IPS DF 4.7 (cell line): ENCODE results near the gene PTPN13.
"Not testable (repeated sequence)": the region's sequence is repeated elsewhere in the genome, so short reads cannot be mapped to it uniquely, and the experiment has no call there.

Experiments
- DNase-seq: peaks from one replicate; pipeline ENCODE4 v3.0.0-alpha.2; 2013; ENCODE audit warnings: low spot score; ENCODE audit errors: extremely low read depth

PTPN13 gene

DNA sequence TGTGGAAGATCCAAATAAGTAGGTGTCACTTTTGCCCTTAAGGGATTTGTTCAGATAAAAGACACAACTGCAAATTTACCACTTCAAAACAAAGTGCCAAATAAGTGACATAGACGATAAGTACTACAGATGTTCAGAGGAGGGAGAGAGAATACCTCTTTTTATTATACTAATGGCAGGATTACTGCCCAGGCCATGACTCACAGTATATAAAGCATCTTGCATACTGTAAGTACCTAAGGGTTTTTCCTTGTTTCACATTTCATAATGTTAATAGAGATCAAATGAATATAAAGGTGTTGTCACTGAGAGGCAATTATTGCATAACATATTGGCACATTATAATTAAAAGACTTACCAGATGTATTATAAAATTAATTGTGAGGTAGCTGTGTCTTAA is 46.4 kb downstream of the PTPN13 start:
- no peak for DNase-seq

DNA sequence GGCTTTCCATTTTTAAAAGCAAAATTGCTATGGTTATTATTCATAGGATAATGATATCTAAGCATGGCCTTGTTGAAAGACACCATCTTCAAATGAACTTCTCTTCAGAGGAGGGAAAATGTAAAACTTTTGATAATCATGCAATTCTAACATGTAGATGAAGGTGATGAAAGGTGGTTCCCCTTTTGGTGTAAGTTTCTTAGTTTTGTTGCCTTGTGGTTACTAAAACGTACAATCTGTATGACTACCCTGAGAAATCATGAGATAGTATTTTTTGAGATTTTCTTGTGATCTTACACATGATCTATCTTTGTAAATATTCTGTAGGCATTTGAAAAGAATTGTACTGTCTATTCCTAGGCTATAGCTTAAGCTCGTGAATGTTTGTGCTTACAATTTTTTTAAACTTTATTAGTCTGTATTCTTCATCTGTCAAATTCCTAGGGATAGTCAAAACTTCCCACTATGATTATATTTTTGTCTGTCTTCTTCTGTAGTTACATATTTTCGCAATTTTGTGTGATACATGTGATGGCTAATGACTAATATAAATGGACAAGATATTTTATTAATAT is 47.5 kb downstream of the PTPN13 start:
- no peak for DNase-seq

DNA sequence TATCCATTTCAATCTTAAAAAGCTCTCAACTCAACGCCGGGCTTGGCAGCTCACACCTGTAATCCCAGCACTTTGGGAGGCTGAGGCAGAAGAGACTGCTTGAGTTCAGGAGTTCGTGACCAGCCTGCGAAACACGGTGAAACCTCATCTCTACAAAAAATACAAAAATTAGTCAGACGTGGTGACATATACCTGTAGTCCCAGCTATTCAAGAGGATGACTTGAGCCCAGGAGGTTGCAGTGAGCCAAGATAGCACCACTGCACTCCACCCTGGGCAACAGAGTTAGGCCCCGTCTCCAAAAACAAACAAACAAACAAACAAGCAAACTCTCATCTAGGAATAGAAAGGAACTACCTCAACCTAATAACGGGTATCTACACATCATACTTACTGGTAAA is 50.8 kb downstream of the PTPN13 start:
- no peak for DNase-seq

DNA sequence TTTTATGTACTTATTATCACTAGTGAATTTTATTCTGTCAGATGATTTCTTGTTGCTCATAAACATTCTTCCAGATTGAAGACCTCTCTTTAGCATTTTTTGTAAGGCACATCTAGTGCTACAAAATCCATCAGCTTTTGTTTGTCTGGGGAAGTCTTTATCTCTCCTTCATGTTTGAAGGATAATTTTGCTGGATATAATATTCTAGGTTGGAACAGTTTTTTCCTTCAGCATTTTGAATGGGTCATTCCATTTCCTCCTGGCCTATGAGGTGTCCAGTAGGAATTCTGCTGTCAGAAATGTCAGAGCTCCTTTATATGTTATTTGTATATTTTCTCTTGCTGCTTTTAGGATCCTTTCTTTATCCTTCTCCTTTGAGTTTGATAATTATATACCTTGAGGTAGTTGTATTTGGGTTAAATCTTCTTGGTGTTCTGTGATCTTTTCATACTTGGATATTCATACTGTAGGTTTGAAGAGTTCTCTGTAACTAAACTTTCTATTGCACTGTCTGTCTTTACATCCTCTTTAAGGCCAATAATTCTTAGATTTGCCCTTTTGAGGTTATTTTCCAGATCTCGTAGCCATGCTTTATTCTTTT is 58.3 kb downstream of the PTPN13 start:
- no peak for DNase-seq

DNA sequence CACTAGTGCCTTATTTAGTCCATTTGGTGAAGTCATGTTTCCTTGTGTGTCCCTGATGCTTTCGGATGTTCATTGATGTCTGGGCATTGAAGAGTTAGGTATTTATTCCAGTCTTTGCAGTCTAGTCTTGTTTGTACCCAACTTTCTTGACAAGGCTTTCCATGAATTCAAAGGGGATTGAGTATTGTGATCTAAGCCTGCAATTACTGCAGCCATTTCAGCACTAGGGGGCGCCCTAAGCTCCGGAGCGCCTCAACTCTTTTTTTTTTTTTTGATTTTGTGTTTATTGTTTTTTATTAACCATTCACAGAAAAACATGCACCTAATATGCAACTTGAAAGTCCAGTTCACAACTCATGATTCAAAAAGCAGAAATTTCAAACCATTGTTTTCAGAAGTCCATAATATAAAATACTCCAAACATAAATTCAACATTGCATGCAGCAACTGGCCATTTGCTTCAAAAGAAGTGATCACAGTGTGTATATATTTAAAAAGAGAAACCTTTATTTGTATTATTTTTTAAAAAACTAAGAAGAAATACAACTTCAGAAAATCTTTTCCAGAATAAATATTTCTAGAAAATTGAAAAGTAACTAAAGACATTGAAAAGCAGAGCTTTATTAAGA is 59.2 kb downstream of the PTPN13 start:
- no peak for DNase-seq

DNA sequence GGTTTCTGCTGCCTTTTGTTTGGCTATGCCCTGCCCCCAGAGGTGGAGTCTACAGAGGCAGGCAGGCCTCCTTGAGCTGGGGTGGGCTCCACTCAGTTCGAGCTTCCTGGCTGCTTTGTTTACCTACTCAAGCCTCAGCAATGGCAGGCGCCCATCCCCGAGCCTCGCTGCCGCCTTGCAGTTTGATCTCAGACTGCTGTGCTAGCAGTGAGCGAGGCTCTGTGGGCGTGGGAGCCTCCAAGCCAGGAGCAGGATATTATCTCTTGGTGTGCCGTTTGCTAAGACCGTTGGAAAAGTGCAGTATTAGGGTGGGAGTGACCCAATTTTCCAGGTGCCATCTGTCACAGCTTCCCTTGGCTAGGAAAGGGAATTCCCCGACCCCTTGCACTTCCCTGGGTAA is 62.7 kb downstream of the PTPN13 start:
- not testable (repeated sequence) for DNase-seq

DNA sequence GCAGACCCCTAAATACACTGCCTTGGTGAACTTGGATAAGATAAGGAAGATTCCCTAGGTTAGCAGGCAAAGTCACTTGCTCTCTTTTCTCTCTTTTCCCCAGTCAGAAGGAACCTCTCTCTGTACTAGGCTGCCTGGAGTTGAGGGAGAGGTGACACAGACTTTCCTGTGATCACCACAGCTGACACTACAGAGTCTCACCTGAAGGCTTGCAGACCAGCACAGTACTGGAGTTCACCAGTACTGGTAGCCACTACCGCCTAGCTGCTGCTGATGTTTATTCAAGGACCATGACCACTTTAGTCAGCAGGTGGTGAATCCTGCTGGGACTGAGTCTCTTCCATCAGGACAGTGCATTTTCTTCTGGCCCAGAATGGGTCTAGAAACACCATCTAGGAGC is 63.3 kb downstream of the PTPN13 start:
- DNase-seq: no peak

DNA sequence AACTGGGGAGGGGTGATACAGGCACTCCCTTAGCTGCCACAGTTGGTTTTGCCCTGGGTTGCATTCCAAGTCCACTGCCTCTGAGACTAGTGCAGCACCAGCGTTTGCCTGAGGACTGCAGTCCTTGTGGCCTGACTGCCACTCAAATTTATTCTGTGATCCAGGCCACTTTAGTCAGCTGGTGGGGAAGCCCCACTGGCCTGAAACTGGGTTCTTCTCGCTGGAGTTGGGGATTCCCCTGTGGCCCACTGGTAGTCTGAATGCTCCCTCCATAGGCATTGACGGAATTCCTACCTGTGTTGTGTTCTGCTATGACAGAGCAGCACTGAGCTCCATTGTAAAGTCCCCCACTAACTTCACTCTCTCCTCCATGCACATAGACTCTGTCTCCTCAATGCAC is 63.8 kb downstream of the PTPN13 start:
- no peak for DNase-seq

DNA sequence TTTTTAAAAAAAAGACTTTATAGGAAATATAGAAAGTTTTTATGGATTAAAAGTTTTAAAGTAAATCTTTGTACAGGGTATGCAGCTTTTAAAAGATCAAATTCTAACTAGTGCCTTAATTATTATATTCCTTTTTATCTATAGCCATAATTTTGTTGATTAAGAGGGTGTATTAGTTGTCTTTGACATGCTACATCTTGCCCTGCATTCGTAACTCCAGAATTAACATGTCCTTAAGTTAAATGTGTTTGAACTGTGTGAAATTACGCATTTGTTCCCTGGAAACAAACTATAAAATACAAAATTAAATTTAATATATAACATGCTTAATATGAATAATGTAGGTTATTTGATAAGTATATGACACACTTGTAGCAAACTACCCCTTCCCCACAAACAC is 66.3 kb downstream of the PTPN13 start:
- no peak for DNase-seq

DNA sequence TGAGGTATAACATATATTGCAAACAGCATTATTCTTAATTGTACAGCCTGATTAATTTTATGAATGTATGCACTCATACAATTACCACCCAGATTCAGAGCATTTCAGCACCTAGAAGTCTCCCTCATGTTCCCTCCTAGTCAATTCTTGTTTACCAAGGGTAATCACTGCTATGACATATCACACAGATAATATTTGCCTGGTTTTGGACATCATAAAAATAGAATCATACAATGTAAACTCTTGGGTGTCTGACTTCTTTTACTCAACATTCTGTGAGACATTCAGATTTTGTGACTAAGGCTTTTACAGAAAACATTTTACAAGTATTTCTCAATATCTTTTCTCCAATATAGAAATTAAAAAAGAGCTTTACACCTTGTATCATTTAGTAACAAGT is 66.9 kb downstream of the PTPN13 start:
- DNase-seq: no peak

DNA sequence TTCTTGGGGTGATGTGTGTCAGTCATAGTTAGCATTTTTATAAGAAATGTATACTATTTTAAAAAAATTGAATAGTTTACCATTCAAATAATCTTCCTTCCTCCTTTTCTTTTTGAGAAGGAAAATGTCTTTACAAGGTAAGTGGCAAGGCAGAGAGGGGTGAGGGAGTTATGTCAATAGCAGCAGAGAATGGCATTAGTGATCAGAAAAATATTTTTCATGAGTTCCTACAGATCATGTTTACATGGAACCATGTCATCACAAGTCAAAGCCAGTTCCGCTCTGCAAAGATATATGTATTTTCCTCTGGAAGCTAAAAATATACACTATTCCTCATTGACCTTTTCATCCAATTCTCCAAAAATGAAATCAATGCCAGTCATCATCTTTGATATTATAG is 67.3 kb downstream of the PTPN13 start:
- DNase-seq: no peak

DNA sequence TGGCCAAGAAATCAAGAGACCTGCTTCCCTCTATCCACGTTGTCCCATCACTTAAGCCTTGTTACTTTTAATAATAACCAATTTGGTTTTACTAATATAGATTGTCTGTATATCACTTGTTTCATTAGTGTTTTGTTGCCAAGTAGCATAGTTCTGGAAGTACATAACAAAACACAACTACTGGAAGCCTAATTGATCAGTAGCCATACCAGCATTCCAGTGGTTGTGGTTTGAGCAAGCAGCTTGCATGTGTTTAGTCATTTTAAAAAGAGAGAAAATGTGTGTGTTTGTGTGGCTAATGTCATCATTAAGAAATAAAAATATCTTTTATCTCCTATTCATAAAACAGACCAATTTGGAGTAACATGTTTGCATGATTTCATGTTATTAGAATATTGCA is 70.8 kb downstream of the PTPN13 start:
- no peak for DNase-seq

DNA sequence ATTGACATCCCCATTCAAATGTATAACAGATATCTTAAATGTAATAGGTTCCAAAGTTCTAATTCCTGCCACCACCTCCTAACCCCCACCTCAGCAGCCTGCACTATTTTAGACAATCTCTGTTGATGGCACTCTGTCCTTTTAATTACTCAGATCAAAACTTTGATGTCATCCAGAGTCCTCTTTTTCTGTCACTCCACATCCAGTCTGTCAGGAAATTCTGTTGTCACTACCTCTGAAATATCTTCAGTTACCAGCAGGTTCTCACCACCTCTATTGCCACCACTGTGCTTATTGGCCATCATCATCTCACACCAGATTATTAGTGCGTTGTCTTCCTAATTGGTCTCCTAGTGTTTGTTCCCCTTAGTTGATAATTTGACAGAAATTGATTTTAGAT is 76.2 kb downstream of the PTPN13 start:
- DNase-seq: no peak

DNA sequence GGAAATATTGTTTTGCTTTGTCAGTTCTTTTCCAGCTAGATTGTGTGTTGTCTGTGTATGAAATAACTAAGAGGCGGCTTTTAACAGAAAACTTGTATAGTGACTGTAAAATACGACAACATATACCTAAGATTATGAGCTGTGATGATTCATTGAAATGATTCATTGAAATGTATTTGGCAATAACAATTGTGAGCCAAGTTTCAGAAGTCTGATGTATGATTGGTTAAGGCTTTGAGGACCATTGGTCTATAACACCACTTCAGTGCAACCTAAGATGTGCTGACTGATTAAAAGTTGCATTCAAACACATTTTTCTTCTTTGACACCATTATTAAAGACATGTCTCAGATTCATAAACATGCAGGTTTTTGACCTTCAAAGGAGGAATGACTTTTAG is 76.6 kb downstream of the PTPN13 start:
- no peak for DNase-seq

DNA sequence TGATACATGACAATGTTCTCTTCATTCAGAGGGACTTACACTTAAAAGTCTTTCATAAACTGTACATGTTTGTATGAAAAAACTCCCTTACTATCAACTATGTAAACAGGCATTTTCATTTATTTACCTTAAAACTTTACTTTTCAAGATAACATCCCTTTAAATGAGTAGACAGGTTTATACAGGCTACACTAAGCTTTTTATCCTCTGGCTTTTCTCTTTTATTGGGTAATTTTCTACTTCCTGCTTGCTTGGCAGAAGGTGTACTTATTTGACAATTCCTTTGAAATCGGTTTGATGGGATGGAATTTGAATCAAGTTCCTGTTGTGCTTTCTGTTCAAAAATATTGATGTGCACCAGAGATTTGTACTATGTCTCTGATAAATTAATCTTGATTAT is 81.4 kb downstream of the PTPN13 start:
- no peak for DNase-seq

DNA sequence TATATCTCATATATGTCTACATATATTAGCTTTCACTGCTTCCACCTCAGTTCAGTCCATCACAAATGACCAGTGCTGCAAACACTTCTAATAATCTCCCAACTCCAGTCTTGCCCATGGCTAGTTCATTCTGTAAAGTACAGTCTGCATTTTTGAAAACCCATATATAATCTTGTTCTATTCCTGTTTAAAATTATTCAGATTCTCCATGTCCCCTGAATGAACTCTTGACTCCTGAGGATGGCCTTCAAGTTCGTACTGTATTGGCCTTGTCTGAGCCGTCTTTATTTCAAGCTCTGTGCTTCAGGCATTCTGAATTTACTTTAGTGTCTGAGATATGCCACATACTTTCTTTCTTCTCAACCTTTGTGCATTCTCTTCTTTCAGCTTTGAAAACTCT is 84.7 kb downstream of the PTPN13 start:
- DNase-seq: no peak

DNA sequence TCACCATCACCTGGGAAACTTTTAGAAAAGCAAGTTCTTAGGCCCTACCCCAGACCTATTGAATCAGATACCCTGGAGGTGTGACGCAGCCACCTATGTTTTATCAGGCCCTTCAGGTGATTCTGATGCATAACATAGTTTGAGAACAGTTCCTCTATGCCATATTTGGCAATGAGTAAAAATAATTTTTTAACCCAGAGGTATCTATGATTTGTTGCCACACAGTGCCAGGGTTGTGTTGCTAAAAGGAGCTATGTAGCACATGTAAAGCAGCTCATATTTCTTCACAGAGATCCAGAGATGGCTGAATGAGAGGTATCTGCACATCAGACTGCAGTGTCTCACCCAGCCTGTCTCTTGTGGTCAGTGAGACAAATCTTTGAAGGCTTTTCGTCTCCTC is 85.3 kb downstream of the PTPN13 start:
- DNase-seq: no peak

DNA sequence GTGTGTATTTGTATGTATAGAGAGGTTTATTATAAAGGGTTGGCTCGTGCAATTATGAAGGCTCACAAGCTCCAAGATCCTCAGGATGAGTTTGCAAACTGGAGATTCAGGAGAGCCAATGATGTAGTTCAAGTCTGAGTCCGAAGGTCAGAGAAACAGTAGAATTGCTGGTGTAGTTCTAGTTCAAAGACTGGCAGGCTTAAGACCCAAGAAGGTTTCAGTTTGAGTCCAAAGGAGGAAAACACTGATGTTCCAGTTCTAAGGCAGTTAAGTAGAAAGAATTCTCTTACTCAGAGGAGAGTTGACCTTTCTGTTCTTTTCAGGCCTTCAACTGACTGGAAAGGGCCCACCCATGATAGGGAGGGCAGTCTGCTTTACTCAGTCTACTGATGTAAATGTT is 89.1 kb downstream of the PTPN13 start:
- DNase-seq: no peak

DNA sequence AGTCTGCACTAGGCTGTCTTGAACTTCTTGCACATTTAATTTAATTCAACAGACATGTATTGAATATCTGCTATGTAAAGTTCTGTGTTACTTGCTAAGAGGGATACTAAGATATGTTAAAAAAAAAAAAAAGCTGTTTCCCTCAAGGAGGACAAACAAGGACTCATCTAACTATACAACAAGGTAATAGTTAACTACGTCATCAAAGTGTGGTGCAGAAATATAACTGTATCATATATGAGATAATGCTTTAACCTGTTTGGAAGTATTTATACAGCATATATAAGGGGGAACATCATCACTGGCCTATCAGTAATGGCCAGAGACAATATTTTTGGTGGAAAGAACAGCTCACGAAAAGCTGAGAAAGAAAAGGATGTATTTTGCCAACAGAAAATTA is 89.9 kb downstream of the PTPN13 start:
- no peak for DNase-seq

DNA sequence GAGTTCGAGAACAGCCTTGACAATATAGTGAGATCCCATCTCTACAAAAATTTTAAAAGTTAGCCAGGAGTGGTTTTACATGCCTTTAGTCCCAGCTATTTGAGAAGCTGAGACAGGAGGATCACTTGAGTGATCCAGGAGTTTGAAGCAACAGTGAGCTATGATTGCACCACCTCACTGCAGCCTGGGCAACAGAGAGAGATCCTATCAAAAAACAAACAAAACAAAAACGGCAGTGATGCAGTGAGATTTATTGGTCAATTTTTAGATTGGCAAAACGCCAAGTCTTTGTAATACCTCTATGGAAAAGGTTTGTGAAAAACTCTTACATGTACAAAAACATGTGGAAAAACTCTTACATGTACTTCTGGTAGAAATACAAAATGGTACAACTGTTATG is 91.3 kb downstream of the PTPN13 start:
- DNase-seq: no peak

DNA sequence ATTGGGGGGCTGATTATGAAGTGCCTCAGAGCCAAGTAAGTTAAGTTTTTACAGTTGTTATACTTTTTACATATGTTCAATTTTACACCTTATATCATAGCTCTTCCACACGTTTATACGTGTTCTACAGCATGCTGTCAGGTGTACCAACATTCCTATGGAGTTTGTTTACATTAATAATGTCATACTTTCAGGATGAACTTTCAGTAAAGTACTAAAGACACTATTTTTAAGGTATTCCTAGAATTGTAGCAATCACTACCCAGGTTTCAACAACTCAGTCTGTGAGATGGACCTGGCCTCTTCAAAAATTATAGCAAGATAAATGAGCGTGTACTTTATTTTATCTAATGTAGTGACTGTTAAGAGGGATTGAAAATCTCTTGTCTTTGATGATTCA is 92.6 kb downstream of the PTPN13 start:
- DNase-seq: no peak

DNA sequence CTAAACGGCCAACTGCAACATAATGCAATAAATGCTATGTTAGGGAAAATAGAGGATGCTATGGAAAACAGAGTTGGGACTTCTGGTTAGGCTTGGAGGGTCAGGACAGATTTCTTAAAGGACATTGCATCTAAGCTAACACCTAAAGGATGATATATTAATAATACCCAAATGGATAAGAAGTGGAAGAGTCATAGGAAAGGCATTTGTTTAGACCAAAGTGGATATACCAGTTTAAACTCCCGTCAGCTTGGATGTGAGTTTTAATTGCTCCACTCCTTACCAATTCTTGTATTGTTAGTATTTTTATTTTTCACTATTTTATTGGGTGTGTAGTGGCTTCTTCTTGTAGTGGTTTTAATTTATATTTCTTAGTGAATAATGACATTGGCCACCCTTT is 93.9 kb downstream of the PTPN13 start:
- DNase-seq: no peak

DNA sequence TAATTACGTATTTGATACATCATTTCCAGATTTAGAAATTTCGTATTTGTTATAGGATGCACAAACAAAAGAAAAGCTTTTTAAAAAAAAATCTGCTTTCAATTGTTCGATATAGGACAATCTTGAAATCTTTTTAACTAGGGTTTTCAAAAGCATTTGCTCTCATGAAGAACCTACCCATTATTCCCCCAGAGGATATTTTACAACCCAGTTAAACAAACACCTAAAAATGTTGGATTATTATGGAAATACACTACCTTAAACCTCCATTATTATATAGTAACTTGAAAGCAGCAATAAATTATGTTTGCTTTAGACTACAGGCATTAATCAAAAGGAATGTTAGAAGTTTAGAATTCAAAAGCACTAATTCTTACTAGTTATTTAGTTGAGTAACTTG is 110.5 kb downstream of the PTPN13 start:
- DNase-seq: no peak
